MM.1S (cell line): ENCODE measurements around the gene IFT22.

Experiments
- EZH2 ChIP-seq: fragments of 300-600 bp; sonication (generic); optimal IDR thresholded peaks from 2 replicates; pipeline ENCODE3; 2017; ENCODE audit warnings: low read depth, mild to moderate bottlenecking, antibody characterized with exemption, low read length, mixed read lengths
- EZH2phosphoT487 ChIP-seq: fragments of 300-600 bp; sonication (generic); IDR thresholded peaks from 2 replicates; pipeline ENCODE4 v1.6.1; 2018; ENCODE audit warnings: antibody characterized with exemption, low read length
- TF ChIP-seq, protein P1 (sequence below): fragments of 300-600 bp; sonication (generic); IDR thresholded peaks from 2 replicates; pipeline ENCODE4 v1.5.1; 2016; ENCODE audit warnings: antibody characterized with exemption, low read length, mixed read lengths

GRCh38 chr7:101315336-101315735 lies 6.3 kb downstream of the IFT22 start:
- TF ChIP-seq, protein P1, sequence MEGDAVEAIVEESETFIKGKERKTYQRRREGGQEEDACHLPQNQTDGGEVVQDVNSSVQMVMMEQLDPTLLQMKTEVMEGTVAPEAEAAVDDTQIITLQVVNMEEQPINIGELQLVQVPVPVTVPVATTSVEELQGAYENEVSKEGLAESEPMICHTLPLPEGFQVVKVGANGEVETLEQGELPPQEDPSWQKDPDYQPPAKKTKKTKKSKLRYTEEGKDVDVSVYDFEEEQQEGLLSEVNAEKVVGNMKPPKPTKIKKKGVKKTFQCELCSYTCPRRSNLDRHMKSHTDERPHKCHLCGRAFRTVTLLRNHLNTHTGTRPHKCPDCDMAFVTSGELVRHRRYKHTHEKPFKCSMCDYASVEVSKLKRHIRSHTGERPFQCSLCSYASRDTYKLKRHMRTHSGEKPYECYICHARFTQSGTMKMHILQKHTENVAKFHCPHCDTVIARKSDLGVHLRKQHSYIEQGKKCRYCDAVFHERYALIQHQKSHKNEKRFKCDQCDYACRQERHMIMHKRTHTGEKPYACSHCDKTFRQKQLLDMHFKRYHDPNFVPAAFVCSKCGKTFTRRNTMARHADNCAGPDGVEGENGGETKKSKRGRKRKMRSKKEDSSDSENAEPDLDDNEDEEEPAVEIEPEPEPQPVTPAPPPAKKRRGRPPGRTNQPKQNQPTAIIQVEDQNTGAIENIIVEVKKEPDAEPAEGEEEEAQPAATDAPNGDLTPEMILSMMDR = peak; percentile 72
- TF ChIP-seq EZH2 (no peak), EZH2phosphoT487 (no peak)
